HG03521 (cell line): ENCODE results near the gene KLK13.

Source experiments
- ATAC-seq: cut with Tn5 transposase; IDR thresholded peaks from one replicate; pipeline ENCODE4 v1.9.1; 2021; ENCODE audit warnings: mild to moderate bottlenecking, moderate library complexity; ENCODE audit not compliant: unreplicated experiment

The KLK13 gene

DNA sequence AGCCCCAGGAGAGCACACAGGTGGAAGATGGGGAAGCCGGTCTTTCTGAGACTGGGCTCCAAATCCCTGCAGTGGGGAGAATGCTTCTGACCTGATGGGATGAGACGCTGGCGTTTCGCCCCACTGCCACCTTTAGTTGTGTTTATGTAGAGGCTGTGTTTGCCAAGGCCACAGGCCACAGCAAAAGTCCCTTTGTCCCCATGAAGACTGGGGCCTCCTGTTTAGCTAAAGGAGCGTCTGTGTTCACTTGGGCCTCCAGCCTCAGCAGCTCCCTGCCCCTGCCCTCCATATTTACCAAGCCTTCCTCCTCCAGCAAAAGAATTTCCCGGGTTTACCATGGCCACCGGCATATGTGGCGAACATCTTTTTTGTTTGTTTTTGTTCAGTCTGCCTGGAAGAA, 28.2 kb upstream of the KLK13 start:
- ATAC-seq = no peak

DNA sequence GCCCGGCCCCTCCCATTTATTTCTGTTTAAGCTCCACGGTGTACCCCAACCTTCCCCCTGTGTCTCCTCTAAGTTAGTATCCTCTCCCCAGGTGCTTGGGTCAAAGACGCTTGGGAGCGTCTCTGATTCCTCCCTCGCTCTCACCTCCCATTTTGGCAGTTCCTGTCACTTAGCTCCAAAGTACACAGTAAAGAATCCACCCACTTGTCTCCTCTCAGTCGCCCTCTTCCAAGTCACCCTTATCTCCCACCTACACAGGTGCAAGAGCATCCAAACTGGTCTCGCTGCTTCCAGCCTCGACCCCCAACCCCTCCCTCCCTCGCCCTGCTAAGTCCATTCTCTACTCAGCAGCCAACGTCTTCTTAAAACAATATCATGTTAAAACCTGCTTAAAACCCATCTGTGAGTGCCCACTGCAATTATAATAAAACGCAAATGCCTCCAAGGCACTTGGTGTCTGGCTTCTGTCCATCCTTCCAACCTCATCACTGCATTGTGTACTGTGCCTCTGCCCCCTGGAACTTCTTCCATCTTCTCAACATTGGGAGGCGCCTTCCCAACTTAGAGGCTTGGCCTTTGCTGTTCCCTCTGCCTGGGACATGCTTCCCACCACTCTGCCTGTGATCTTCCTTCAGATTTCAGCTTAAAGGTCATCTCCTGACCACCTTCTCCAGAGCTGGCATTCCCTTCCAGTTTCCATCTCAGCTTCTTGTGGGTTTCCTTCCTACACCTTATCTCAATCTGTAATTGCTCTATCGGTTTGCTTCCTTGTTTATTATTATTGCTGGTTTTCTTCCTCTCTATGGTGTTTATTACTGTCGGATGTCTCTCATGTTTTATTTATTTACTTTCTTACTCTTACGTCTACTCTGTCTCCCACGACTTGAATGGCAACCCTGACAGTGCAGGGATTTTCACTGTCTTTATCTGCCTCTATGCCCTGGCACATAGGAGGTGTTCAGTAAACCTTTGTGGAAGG, 27.3 kb upstream of the KLK13 start:
- ATAC-seq = no peak

DNA sequence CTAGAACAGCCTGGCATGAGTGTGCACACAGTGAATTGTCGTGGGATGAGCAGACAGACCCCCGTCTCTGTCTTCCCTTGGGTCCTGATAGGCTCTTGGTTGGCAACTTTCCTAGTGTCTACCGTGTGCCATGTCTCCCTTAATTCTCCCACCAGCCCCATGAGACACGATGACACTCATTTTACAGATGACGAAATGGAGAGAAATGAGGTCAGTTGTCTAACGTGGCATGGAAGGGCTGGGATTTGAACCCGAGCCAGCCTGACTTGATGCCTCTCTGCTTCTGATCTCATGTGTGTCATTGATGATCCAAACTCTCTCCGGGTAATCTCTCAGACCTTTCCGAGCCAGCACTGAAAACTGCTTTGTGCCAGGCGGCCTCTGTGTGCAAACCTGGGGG, 26.2 kb upstream of the KLK13 start:
- ATAC-seq = no peak

DNA sequence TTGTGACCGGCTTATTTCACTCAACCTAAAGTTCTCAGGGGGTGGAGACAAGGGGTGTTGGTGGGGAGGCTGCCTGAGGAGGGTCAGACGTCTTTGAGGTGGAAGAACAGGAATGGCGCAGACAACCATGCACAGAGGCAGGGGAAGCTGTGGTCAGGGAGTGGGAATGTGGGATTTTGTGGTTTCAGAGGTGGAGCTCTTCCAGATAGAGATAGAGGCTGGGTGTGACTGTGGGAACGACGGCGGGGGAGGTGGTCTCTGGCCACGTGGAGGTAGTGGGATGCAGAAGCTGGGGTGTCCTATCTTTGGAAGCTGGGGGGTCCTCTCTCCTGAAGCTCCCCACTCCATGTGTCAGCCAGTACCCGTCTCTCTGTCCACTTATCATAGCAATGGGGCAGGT, 25.6 kb upstream of the KLK13 start:
- ATAC-seq = no peak

DNA sequence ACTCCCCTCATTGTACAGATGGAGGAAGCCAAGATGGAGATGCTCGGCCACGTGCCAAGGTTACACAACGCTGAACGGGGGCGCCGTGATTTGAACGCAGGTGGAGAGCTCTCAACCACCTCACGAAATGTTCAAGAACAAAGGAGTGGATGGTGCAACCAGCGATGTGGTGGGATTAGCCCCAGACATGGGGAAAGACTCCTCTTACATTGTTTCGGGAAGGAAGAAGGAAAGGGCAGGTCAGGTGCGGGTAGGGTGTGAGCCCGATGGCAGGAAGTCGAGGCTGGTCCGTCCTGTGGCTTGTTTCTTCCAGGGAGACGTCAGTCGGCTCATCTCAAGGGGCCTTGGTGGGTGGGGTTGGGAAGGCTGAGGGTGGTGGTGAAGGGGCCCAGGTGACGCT, 24.9 kb upstream of the KLK13 start:
- no peak for ATAC-seq

DNA sequence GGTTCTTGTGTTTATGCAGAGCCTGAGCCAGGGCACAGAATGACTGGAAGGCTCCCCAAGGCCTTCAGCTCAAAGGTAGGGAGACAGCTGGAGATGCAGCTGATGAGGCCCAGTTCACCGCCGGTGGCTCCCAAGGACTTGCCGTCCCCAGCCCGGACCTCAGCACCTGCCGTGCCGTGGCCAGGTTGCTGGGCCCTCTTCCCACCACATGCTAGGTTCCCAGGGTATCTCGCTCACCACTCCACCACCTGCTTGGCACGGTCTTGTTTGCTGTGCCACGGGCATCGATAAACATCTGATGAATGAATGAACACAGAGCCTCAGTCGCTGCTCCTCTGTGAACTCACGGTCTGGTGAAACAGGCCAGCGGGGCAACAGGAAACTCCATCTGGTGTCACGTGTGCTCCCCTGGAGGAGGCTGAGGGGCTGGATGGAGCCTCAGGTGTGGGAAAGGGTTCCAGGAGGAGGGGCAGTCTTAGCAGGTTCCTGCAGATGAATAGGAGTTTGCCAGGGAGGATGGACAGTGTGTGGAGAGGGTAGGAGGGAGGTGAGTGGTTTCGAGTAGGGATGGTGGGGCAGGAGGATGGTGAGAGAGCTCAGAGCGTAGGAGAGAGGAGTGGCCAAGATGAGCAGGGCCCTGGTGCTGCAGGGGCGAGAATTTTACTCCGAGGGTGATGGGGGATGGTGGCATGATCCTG, 21.4 kb upstream of the KLK13 start:
- ATAC-seq = no peak

DNA sequence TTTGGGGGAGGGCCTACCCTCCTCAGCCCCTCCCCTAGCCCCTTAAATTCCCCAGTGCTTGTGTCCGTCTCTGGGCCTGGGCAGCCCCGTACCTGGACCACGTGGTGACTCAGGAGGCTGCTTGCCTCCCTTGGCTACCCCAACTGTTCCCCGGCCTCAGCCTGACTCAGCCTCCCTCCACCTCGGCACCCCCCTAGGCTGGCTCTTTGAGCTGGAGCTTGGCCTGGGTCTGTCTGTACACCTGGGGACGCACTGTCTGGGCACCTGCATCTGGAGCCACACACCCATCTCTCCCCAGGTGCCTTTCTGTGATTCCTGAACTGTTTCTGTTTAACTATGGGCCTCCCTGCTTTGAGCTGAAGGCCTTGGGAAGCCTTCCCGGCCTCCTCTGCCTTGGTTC, 19.6 kb upstream of the KLK13 start:
- ATAC-seq = no peak

DNA sequence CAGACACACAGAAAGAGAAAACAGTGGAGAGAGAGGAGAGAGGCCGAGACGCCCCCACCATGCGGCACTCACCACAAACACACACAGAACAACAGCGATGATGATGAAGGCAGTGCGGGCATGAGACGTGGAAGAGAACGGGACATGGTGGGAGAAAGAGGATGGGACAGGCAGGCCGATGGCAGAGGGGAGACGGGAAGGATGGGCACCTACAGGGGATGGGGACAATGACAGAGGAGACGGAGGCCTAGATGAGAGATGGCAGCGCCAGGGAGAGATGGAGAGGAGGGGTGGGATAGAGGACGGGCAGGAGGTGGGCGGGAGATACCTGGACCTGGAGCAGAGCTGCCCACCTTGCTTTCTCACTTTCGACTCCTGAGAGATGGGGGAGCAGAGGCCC, 18.9 kb upstream of the KLK13 start:
- no peak for ATAC-seq

DNA sequence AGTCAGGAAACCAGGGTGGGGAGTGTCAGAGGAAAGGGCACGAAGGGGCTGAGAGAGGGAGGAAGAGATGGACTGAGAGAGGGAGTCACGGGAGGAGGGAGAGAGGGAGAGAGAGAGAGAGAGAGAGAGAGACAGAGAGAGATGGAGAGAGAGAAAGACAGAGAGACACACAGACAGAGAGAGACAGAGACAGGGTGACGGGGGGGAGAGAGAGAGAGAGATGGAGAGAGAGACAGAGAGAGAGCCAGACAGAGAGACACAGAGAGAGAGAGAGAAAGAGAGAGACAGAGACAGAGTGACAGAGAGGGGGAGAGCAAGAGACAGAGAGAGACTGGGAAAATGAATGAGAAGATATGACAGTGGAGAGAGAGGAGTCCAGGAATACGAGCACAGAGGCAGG, 18.3 kb upstream of the KLK13 start:
- ATAC-seq = no peak

DNA sequence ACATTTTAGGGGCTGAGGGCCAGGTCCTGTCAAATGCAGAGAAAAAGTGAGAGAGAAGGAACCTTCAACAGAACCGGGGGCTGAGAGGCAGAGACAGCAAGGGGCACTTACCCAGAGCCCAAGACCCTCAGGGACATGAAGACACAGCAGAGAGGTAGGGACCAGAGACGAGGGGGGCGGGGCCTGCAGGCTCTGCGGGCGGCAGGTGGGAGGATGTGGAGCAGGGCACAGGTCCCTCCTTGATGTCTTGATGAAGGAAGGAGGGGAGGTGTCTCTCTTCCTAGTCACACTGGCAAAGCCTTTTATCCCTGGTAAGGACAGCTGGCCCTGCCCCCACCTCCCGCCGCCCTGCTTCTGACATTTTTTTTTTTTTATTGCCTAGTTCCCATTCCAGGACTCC, 17.7 kb upstream of the KLK13 start, which contains the start of gene KLK14:
Gene KLK14 (minus strand): TSS at position 277 of the 400 bp plus-strand sequence. CDS start 273 bp downstream, at position 4.
- no peak for ATAC-seq

DNA sequence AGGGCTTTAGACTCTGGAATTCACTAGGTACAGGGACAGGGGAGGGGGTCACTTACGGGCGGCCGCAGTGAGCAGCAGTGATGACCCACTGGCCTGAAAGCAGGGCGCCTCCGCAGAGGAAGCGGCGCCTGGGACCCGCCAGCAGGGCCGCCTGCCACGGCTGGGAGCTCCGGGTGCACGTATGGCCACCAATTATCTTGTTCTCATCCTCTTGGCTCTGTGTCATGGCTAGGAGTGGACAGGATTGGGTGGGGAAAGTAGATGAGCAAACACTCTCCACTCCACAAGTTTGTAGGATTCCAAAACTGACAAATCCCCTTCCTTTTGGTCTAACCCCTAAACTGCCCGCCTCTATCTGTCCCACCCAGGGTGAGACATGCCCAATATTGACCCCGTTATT, 16.6 kb upstream of the KLK13 start:
- ATAC-seq = no peak

DNA sequence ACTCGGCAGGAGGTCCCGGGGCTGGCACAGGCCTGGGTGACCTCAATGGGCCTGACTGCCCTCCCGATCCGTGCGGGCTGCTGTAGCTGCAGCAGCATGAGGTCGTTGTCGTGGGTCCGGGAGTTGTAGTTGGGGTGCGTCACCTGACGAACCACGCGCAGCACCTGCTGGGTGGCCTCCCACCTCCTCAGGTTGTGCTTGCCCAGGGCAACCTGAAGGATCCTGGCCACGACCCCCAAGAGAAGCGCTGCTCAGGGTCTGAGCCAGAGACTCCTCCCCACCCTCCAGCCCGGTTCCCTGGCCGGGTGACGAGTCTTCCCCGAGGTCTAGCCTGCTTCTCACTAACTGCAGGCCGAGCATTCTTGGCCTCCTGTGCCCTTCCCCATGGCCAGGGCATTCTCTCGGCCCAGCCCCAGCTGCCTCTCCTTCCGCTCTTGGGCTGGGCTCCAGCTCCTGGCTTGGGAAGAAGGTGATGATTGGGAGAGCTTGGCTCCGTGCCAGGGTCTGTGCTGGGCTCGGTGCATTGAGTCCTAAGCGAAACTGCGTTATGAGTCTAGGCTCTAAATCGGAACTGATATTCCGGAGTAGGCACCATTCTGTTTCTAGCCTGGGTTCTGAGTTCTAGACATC, 14.7 kb upstream of the KLK13 start:
- no peak for ATAC-seq

DNA sequence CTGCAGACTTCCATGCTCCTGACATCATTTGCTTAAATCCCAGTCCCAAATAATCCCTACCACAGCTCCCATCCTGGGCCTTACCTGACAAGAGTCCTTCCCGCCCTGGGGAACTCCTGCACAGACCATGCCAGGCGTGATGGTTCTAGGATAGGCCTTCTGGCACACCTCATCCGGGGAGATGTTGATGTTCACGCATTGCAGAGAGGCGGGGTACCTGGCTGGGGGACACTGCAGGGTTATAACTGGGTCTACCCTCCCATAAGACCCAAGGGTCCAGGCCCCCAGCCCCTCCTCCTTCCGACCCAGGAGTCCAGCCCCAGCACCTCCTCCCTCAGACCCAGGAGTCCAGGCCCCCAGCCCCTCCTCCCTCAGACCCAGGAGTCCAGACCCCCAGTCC, 13.8 kb upstream of the KLK13 start:
- ATAC-seq = no peak

DNA sequence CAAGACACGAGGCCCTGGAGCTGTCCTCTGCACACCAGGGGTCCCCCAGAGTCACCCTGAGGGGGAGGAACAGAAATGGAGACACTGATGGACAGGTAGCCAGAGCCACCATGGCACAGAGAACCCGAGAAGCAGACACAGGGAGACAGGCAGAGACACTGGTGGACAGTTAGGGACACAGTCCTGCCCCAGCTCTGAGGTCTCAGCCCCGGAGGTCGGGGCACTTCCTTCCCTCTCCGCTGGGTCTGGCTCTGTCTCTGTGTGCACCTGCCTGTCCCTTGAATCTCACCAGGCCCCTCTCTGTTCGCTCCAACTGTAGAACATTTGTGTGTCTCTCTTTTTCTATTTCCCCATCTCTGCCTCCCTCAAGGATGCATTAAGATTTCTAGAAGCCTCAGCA, 13.2 kb upstream of the KLK13 start:
- ATAC-seq = no peak

DNA sequence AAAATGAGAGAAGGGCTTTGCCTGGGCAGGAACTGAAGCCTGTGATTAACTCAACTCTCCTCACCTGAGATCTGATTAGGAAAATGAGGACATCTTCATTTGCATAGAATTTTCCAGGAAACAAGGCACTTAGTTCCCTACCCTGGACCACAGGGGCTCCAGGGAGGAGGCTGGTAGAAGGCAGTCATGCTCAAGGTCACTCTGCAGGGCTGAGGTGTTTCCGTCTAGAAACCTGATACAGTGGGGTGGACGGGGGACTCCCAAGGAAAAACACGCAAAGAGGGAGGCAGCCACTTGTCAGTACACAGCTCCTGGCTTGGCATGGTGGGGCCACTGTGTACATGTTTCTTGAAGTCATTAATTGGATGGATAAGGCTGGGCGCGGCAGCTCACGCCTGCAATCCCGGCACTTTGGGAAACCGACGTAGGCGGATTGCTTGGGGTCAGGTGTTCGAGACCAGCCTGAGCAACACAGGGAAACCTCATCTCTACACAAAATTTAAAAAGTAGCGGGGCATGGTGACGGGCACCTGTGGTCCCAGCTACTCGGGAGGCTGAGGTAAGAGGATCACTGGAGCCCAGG, 11.8 kb upstream of the KLK13 start:
- no peak for ATAC-seq

DNA sequence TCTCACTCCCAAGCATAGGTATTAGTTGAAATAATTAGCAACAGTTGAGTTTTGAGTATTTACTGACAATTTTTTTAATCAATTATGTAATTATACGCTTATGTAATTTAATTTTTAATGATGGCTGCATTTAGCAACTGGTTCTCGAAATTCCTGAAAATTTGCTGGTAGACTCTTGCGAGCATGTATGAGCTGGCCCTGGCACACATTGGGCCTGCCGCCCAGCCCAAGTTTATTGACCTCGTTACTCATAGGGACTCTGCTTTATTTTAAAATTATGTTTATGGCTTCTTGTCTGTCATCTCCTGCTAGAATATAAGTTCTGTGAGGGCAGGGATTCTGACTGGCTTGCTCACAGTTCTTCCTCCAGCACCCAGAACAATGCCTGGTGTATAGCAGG, 11.1 kb upstream of the KLK13 start:
- no peak for ATAC-seq

DNA sequence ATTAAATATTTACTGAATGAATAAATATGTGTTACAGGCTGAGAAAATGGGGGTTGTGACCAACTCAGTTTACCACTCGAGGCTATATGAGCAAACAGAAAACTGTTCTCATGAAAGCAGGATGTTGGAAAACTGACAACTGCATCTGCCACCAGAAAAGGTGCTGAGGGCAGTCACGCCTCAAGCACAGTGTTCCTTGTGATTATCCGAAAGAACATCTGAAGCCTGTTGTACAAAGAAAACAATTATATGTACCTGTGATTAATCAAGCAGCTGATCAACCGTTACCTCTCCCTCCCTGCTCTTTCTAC, 6.2 kb upstream of the KLK13 start:
- ATAC-seq = no peak

DNA sequence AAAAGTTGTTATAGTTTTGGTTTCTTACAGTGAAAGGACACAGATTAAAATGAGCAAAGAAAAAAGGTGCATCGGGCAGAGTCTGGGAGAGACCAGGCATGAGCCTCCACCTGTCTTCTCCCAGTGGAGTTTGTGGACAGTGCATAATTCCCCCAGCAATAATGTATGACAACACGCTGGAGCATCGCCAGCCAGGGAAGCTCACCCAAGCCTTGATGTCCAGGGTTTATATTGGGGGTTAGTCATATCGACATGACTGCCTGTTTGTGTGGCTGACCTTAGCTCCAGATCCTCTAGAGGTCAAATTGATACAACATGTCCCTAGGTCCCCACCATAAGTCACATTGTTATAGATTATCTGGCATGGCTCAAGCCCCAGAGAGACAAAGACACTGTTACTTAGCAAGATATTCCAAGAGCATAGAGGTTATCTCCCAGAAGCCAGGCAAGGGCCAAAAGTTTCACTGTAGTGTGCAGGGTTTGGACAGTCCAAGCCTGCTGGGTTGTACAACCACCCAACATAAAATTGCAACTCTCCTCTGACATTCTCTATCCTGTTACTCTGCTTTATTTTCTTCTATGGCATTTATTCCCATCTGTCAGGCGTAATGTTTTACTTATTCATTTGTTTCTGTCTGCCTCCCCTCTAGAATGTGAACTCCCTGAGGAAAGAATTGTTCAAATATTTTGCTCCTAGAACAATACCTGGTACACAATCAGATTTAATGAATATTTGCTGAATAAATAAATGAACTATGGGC, 5.6 kb upstream of the KLK13 start:
- no peak for ATAC-seq

DNA sequence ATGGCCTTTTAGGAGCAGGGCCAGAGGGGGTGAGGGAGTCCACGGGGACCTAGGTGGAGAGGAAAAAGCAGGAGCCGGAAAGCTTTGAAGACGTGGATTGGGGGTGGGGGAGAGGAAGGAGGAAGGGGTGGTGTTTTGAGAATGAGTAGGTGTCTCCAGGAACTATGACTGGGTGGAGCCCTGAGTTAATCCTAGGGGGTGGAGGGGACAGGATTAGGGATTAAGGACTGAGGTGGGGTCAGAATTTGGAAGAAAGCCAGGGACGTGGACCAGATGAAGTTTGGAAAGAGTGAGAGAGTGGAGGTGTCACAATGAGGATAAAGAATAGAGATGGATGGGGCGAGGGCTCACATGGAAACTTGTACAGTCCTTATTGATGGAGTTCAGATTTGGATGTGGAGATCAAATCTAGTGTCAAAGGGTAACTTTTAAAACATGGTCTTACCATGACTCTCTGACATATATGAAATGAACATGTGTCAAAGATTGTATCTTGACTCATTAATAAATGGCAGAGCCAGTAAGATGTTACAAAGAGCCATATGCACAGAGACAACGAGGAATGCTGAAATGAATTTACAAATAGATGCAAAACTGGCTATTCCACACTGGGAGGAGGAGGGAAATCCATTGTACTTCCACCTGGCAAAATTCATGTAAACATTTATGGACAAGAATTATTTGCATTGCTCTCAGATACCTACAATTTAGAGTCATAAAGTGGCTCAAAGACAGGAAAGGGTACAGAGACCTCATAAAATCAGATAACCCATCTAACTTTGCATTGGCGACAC, 1.7 kb upstream of the KLK13 start:
- ATAC-seq = no peak
